Measurements from ENCODE around the gene HSPA2.

Gene HSPA2

DNA sequence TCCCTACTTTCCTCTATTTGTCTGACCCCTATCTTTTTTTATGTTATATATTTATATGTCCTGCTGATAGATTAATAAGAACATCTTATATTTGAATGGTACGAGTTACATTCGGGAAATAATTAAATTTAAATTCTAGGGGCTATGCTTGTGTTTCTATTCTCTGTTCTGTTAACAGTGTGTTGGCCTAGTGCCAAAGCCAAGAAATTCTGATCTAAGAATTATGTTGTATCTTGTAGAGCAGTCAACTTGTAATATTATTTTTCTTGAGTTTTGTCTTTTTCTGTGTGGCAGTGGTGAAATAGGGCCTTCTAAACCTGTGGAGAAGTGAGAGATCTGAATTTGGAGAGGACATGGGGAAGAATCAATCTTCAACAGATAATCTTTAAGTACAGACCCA lies 9.0 kb upstream of the HSPA2 start:
- H3K4me2 ChIP-seq (ENCODE audit: low read length), result no peak overlapping the region
- no peaks in the 10 kb centered on the region for H3K27me3 ChIP-seq (ENCODE audit: insufficient read depth, low read length)
- H3F3A ChIP-seq (ENCODE audit: insufficient read depth, low read length), result no peaks in the 10 kb centered on the region
- TF ChIP-seq, protein P1, sequence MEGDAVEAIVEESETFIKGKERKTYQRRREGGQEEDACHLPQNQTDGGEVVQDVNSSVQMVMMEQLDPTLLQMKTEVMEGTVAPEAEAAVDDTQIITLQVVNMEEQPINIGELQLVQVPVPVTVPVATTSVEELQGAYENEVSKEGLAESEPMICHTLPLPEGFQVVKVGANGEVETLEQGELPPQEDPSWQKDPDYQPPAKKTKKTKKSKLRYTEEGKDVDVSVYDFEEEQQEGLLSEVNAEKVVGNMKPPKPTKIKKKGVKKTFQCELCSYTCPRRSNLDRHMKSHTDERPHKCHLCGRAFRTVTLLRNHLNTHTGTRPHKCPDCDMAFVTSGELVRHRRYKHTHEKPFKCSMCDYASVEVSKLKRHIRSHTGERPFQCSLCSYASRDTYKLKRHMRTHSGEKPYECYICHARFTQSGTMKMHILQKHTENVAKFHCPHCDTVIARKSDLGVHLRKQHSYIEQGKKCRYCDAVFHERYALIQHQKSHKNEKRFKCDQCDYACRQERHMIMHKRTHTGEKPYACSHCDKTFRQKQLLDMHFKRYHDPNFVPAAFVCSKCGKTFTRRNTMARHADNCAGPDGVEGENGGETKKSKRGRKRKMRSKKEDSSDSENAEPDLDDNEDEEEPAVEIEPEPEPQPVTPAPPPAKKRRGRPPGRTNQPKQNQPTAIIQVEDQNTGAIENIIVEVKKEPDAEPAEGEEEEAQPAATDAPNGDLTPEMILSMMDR (IDR thresholded peaks at IDR 0.05; ENCODE audit: low read length), result no peak
- no peak for TF ChIP-seq EZH2 (IDR thresholded peaks at IDR 0.05; ENCODE audit: borderline replicate concordance, low read length)
- H3K36me3 ChIP-seq (ENCODE audit: insufficient read depth, low read length), result no peaks in the 10 kb centered on the region
- no peaks in the 10 kb centered on the region for H3K9me2 ChIP-seq (ENCODE audit: low read depth, low read length)
- H3K9ac ChIP-seq (ENCODE audit: low read length), result no peak overlapping the region
- H4K20me1 ChIP-seq (ENCODE audit: insufficient read depth, low read length), result no peaks in the 10 kb centered on the region; the same call in 1 of the 2 replicates
- H3K27ac ChIP-seq (ENCODE audit: low read depth, low read length, poor library complexity, severe bottlenecking), result no peak overlapping the region
- no peaks in the 10 kb centered on the region for H3K79me2 ChIP-seq (ENCODE audit: insufficient read depth, low read length)
- H3K9me3 ChIP-seq (ENCODE audit: low read length), result no peaks in the 10 kb centered on the region
- H3K4me1 ChIP-seq (ENCODE audit: insufficient read depth, low read length, severe bottlenecking), result no peaks in the 10 kb centered on the region
- H3K4me3 ChIP-seq (ENCODE audit: low read depth, low read length, poor library complexity, severe bottlenecking), result no peak overlapping the region
- H2AFZ ChIP-seq (ENCODE audit: low read length), result no peak overlapping the region

DNA sequence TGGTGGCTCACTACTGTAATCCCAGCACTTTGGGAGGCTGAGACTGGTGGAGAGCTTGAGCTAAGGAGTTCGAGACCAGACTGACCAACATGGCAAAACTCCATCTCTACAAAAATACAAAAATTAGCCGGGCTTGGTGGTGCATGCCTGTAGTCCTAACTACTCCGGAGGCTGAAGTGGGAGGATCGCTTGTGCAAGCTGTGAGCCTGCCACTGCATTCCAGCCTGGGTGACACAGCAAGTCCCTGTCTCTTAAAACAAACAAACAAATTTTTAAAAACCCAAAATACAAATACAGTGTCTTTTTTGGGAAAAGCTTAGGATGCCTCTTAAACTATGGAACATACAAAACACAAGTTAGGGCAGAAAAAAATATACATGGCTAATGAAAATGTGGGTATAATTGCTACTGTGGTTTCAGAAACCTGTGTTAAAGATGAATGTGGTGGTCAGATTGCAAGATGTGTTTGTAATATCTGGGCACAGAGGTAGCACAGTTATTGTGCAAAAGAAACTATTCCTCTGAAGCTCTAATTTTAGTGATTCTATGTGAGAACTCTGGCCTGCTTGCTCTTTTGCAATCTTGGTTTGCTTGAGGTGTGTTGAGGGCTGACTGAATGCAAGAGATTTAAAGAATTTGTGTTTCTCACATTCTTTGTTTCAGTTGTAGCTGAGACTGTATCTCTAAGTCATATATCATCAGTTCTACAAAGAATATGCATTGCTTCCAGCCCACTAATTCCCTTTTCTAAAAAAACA lies 3.9 kb upstream of the HSPA2 start:
- Histone ChIP-seq H3K9me3 (ENCODE audit: low read length) (peaks cover 3% of the 10 kb centered on the region; the same call in 1 of the 2 replicates), H3K4me2 (ENCODE audit: low read length) (no peak overlapping the region), H3K36me3 (ENCODE audit: insufficient read depth, low read length) (no peaks in the 10 kb centered on the region), H3K79me2 (ENCODE audit: insufficient read depth, low read length) (no peaks in the 10 kb centered on the region), H3K9me2 (ENCODE audit: low read depth, low read length) (no peaks in the 10 kb centered on the region), H3K27me3 (ENCODE audit: insufficient read depth, low read length) (no peaks in the 10 kb centered on the region), H3K4me1 (ENCODE audit: insufficient read depth, low read length, severe bottlenecking) (peaks cover 11% of the 10 kb centered on the region), H3K9ac (ENCODE audit: low read length) (no peak overlapping the region), H3F3A (ENCODE audit: insufficient read depth, low read length) (no peaks in the 10 kb centered on the region), H2AFZ (ENCODE audit: low read length) (no peak overlapping the region), H4K20me1 (ENCODE audit: insufficient read depth, low read length) (no peaks in the 10 kb centered on the region; the same call in 1 of the 2 replicates), H3K27ac (ENCODE audit: low read depth, low read length, poor library complexity, severe bottlenecking) (no peak overlapping the region), H3K4me3 (ENCODE audit: low read depth, low read length, poor library complexity, severe bottlenecking) (no peak overlapping the region)
- no peak for TF ChIP-seq EZH2 (IDR thresholded peaks at IDR 0.05; ENCODE audit: borderline replicate concordance, low read length)

DNA sequence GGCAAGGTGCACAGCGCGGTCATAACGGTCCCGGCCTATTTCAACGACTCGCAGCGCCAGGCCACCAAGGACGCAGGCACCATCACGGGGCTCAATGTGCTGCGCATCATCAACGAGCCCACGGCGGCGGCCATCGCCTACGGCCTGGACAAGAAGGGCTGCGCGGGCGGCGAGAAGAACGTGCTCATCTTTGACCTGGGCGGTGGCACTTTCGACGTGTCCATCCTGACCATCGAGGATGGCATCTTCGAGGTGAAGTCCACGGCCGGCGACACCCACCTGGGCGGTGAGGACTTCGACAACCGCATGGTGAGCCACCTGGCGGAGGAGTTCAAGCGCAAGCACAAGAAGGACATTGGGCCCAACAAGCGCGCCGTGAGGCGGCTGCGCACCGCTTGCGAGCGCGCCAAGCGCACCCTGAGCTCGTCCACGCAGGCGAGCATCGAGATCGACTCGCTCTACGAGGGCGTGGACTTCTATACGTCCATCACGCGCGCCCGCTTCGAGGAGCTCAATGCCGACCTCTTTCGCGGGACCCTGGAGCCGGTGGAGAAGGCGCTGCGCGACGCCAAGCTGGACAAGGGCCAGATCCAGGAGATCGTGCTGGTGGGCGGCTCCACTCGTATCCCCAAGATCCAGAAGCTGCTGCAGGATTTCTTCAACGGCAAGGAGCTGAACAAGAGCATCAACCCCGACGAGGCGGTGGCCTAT lies 875 bp downstream of the HSPA2 start:
- H3K9me2 ChIP-seq (ENCODE audit: low read depth, low read length), result no peaks in the 10 kb centered on the region
- H3K27me3 ChIP-seq (ENCODE audit: insufficient read depth, low read length), result no peaks in the 10 kb centered on the region
- peaks cover 11% of the 10 kb centered on the region for H3K4me1 ChIP-seq (ENCODE audit: insufficient read depth, low read length, severe bottlenecking)
- H3K27ac ChIP-seq (ENCODE audit: low read depth, low read length, poor library complexity, severe bottlenecking), result no peak overlapping the region
- TF ChIP-seq, protein P1 (IDR thresholded peaks at IDR 0.05; ENCODE audit: low read length), result no peak
- TF ChIP-seq EZH2 (IDR thresholded peaks at IDR 0.05; ENCODE audit: borderline replicate concordance, low read length), result no peak
- no peaks in the 10 kb centered on the region for H3K36me3 ChIP-seq (ENCODE audit: insufficient read depth, low read length)
- H3K9ac ChIP-seq (ENCODE audit: low read length), result no peak overlapping the region
- no peak overlapping the region for H3K4me2 ChIP-seq (ENCODE audit: low read length)
- H3K79me2 ChIP-seq (ENCODE audit: insufficient read depth, low read length), result no peaks in the 10 kb centered on the region
- H3K4me3 ChIP-seq (ENCODE audit: low read depth, low read length, poor library complexity, severe bottlenecking), result no peak overlapping the region
- no peaks in the 10 kb centered on the region for H4K20me1 ChIP-seq (ENCODE audit: insufficient read depth, low read length)
- H3F3A ChIP-seq (ENCODE audit: insufficient read depth, low read length), result no peaks in the 10 kb centered on the region
- H3K9me3 ChIP-seq (ENCODE audit: low read length), result peaks cover 5% of the 10 kb centered on the region; the same call in 1 of the 2 replicates
- H2AFZ ChIP-seq (ENCODE audit: low read length), result no peak overlapping the region
